Measurements from ENCODE around the gene TTC34.

TTC34 gene, protein sequence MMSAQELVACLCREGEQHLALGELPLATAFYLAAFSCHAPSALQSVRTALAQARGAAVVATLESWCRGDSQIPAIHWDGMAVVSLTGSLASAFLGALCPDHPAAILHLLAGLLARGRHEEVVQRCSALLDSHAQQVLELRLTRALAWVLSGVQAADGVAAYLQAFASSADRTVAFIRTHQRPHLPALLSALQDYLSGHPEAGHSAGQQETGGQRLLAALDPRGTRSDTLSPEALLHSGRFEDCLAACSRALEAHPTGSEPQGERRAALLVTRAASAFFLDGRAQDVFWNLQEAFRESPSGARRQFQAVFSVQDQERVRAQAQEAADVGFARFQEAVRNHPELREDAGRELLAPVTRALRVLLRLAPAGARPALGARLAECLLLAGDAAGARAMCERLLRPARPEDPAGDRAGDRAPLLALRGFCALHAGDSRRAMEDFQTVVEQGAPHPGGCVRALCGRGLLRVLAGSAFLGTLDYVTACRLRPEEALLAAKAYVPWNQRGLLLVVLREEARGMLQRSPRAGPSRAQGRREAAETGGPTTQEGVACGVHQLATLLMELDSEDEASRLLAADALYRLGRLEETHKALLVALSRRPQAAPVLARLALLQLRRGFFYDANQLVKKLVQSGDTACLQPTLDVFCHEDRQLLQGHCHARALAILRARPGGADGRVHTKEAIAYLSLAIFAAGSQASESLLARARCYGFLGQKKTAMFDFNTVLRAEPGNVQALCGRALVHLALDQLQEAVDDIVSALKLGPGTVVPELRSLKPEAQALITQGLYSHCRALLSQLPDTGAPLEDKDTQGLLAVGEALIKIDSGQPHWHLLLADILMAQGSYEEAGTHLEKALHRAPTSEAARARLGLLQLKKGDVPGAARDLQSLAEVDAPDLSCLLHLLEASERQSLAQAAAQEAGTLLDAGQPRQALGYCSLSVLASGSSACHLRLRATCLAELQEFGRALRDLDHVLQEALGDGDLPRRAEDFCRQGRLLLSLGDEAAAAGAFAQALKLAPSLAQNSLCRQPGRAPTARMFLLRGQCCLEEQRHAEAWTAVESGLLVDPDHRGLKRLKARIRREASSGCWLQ

GRCh38 chr1:2801535-2802291, at the start of gene TTC34:
TTC34 (minus strand) TSS chr1:2801693; CDS start chr1:2800827, 866 bp downstream.
- DNase-seq (ENCODE audit: low spot score): peak; percentile 72

- no peak for DNase-seq (ENCODE audit: low spot score)
These were observed 49.0 kb upstream of the TTC34 start for GRCh38 chr1:2850502-2850901.

DNA sequence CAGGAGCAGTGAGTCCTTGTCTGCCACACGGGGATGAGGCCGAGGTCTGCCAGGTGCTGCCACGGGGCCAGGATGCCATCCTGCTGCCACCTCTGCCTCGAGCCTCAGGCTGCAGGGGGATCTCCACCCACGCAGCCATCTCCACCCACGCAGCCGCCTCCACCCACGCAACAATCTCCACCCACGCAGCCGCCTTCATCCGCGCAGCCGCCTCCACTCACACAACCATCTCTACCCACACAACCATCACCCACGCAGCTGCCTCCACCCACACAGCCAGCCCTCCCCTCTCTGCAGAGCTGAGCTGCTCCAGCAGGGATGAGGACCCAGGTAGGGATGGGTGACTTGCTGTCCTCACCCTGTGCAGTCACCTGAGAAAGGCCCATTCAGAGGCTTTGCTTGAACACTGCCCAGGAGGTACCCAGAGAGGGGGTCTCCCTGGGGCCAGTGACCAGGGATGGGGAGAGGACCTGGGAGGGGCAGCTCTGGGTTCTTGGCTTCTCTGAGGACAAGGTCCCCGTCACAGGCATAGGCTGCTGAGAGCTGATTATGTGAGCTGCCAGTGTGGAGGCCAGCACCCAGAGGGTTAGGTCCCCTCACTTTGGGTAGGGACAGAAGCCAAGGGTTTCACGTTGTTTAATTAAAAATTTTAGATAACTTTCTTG, 46.6 kb upstream of the TTC34 start:
- no peak for DNase-seq (ENCODE audit: low spot score)

DNA sequence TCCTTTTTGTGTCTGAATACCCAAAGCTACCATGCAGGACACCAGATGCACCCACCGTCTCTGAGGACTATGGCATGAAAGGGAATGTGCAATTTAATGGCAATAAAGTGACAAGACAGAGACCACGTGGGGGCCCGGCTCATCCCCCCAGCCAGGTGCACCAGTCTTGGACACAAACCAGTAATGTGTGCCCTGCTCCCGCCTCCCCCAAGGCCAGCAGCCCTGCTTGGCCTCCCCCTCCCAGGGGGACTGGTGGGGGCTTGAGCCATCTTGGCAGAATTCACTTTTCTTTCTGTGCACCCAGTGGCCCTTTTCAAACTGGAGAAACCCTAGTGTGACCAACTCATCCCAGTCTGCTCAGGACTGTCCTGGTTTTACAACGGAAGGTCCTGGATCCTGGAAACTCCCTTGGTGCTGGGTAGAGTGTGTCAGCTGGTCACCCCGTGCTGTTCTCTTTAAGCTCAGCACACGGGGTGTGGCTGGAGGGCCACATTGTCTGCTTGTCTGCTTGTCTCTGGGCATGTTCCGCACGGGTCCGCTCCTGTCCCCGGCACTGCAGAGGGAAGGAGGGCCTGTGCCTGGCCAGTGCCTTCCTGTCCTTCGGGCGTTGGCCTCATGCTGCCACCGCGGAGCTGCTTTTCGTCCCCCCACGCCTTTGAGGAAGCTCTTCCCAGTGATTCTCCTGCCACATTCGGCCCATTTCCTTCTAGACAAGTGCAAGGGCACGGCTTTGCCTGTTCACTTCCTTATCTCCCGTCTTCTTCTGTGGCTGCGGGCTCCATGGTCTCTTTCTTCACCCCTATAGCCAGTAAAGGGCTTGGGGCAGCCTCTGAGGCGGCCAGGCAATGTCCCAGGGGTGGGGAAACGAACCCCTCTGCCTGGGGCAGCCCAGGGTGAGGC, 45.8 kb upstream of the TTC34 start:
- DNase-seq (ENCODE audit: low spot score): no peak

DNA sequence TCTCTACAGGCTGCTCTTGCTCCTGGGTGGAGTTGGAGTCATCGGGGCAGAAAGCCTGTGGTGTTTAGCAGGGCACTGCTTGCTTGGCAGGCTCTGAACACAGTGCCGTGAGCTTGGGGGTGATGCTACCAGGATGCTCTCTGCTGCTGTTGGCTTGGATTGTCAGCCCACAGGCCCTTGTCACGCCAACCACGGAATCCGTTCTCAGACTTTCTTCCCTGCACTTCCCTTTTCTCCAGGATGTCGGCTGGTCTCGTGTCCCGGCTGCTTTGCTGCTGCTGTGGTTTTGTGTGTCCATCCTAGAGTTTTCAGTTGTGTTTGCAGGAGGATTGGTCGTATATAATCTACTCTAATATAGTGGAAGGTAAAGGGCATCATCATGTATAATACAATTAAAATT, 44.4 kb upstream of the TTC34 start:
- no peak for DNase-seq (ENCODE audit: low spot score)

- DNase-seq (ENCODE audit: low spot score): no peak
These were observed 38.7 kb upstream of the TTC34 start for GRCh38 chr1:2840036-2840809.

DNA sequence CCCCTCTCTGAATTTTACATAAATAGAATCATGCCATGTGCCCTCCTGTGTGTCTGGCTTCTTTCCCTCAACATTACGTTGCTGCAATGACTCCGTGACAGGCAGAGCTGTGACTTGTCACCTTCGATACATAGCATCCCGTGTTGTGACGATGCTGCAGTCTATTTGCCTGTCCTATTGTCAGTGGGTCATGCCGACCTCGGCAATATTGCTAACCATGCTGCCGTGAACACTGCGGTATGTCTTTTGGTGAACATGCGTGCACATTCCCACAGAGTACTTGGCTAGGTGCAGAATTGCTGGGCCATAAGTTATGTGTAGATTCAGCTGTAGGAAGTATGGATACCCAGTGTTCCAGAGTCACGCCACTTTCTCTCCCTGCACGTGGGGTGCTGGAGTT, 36.3 kb upstream of the TTC34 start:
- no peak for DNase-seq (ENCODE audit: low spot score)

DNA sequence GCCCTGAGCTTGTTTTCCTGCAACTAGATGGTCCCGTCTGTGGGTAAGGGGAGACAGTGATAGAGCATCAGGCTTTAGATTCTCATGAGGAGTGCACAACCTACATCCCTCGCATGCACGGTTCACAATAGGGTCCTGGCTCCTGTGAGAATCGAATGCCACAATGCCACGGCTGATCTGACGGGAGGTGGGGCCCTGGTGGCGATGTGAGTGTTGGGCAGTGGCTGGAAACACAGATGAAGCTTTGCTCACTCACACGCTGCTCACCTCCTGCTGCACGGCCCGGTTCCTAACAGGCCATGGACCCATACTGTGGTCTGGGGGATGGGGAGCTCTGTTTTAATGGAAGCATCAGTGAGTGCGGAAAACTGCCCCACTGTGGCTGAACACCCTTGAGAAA, 35.8 kb upstream of the TTC34 start:
- no peak for DNase-seq (ENCODE audit: low spot score)

DNA sequence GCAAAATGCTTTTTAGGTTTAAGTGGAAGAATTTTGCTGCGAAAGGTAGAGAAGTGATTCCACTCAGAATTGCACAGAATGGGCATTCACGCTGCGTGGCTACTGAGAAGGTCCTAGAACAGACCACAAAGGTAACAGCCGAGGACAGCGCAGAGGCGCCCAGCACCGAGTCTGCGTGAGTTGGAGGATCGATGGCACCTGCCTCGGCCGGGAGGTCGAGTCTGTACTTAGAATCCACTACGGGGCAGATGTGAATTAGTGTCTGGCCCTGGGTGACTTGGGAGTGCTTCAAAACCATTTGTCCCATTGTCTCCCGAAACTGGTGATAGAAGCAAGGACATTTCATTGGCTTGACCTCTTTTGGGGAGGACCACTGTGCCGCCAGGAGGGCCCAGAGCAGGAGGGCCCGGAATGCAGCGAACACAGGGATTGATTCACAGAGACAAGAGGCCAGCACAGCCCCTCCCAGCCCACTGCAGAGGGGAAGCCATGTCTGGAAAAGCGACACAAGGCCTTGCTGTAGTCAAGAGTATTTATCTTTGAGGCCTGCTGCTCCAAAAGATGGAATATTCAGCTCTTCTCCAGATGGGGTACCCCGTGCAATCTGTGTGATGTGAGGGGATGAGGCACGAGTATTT, 35.0 kb upstream of the TTC34 start:
- DNase-seq (ENCODE audit: low spot score): no peak

DNA sequence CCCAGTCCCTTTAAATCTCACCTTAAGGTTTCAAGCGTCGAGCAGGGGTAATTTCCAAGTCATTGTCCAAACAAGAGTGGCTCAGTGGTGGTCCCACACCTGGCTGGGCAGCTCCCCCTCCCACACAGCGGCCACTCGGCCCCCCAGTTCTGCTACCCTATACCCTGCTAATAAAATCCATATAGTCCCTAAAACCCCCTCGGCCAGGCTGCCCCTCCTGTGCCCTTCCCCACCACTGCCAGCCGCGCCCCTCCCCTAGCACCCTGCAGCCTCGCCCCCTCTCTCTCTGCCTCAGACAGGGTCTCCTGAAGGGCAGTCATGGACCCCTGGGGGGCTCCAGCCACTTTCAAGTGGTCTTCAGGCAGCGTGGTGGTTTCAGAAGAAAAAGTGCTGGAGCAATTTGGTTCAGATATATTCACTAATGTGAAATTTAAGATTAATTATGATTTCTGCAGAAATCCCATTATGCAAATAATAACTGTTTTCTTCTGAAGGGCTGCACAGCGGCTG, 34.2 kb upstream of the TTC34 start:
- DNase-seq (ENCODE audit: low spot score): no peak

- DNase-seq (ENCODE audit: low spot score): no peak
These were observed 33.5 kb upstream of the TTC34 start for GRCh38 chr1:2834741-2835564.

- DNase-seq (ENCODE audit: low spot score): no peak
These were observed 32.6 kb upstream of the TTC34 start for GRCh38 chr1:2834146-2834475.

DNA sequence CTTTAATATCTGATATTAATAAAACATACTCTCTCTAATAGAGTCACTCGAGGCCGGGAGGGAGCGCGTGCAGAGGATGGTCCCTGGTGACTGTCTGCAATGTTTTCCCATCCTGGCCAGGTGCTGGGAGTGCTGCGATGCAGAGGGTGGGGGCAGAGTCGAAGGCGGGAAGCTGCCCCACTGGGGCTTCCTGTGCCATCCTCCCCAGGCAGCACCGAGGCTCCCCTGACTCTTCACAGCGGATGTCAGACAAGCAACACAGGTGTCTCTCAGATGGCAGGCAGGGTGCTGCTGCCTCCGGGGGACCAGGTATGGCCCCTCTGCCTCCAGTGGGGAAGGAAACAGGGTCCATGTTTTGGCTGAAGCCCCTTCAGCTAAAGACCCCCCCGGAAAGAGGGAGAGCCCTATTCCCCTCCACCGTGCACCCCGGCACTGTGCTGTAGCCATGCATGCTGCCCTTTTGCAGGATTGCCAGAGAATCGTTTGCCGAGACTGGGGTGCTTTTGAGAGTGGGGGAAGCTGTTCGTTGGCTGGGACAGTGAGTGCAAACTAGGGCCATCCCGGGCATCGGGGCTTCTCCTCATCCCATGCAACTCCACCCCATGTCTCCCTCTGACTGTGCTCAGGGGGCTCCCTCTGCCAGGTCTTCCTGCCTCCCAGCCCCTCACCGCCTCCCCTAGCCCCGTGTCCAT, 32.1 kb upstream of the TTC34 start:
- no peak for DNase-seq (ENCODE audit: low spot score)

- no peak for DNase-seq (ENCODE audit: low spot score)
These were observed 31.3 kb upstream of the TTC34 start for GRCh38 chr1:2832506-2833453.

DNA sequence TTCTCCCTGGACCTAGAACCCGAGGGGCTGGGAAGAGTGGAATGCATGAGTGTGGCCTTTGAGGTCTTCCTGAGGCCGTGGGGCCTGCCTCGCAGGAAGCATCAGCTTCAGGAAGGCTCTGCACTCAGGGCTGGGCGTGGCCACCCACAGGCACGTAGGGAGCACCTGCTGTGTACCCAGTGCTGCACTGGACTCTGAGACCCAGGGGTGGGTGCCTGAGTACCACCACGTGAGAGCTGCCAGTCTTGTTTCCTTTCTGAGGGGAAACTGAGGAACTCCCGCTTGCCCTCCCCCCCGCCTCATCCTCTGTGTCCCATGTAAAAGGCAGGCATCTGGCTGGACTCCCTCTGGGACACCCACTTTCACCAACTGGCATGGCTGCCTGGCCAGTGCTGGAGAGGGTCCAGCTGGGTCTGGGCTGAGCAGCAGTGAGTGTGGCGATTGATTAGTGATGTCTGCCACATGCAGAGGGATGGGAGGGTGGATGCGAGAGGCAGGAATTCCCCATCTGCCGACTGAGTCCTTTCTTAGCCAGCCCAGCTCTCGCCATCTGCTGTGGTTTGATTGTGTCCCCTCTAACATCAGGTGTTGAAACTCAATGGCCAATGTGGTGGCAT, 30.2 kb upstream of the TTC34 start:
- no peak for DNase-seq (ENCODE audit: low spot score)

Data from D341Med (cell line).